Ectodermal cell (in vitro differentiated cells): ENCODE data around the gene CDR2L.
"Not testable (repeated sequence)": the region's sequence is repeated elsewhere in the genome, so short reads cannot be mapped to it uniquely, and the experiment has no call there.

Experiments used
- H3K27ac ChIP-seq: 2 replicates; pipeline ENCODE4 v1.7.0; 2013; ENCODE audit warnings: mild to moderate bottlenecking, low read depth, low read length; ENCODE audit not compliant: insufficient read depth, poor library complexity, severe bottlenecking
- H3K27me3 ChIP-seq: 2 replicates; pipeline ENCODE4 v1.7.0; 2013; ENCODE audit warnings: mild to moderate bottlenecking, low read length; ENCODE audit not compliant: insufficient read depth, control insufficient read depth, poor library complexity, severe bottlenecking
- H3K36me3 ChIP-seq: one replicate; pipeline ENCODE4 v1.7.0; 2013; ENCODE audit warnings: low read length; ENCODE audit not compliant: control insufficient read depth, insufficient read depth
- H3K4me1 ChIP-seq: one replicate; pipeline ENCODE4 v1.7.0; 2013; ENCODE audit warnings: low read length; ENCODE audit not compliant: control insufficient read depth, insufficient read depth
- H3K4me3 ChIP-seq: 2 replicates; pipeline ENCODE4 v1.7.0; 2013; ENCODE audit warnings: low read depth, low read length, control low read depth; ENCODE audit not compliant: insufficient read depth
- H3K9me3 ChIP-seq: 2 replicates; pipeline ENCODE4 v1.7.0; 2013; ENCODE audit warnings: mild to moderate bottlenecking, low read length, moderate library complexity; ENCODE audit not compliant: control insufficient read depth
- WGBS, 2 experiments: methylation state at CpG; one replicate each; pipeline ENCODE4 v1.1.7; 2013; ENCODE audit warnings: missing lambda C conversion rate in 2 of 2; 5-methylcytosine and 5-hydroxymethylcytosine counted together

CDR2L gene

DNA sequence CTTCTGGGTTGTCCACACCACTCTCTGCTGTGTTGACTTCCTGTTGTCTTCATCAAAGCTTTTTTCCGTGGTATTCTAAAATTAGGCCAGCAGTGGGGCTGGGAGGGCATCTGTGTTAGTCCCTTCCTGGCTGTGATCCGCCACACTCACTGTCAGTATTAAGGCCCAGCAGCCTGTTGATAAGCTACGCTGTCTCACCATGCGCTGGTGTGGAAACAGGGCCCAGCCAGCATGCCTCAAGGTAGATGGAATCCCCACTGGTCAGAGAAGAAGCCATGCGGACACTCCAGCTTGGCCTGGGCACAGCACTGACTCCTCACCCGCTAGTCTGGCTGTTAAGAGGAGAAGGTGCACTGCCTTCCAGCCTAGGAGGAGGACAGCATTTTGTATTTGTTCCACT, 11.4 kb downstream of the CDR2L start:
- Histone ChIP-seq H3K9me3 (no peaks in the 10 kb centered on the region), H3K27me3 (no peaks in the 10 kb centered on the region), H3K4me3 (no peak overlapping the region), H3K4me1 (no peaks in the 10 kb centered on the region), H3K27ac (no peak overlapping the region), H3K36me3 (peaks cover 21% of the 10 kb centered on the region)
- 94% methylated on average over 6 of the region's 6 CpGs for WGBS, 2 experiments

DNA sequence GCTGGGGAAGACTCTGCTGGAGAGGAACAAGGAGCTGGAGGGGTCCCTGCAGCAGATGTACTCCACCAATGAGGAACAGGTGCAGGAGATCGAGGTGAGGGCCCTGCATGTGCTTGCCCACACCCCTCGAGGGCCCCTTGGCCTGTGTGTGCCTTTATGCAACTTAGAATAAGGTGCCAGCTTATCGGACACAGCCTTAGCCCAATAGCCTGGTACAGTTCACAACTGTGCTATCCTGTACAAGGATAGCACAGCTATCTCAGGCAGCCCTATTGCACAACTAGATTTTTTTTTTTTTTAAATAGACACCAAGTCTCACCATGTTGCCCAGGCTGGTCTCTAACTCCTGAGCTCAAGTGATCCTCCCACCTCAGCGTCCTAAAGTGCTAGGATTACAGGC, 12.1 kb downstream of the CDR2L start:
- Histone ChIP-seq H3K9me3 (no peaks in the 10 kb centered on the region), H3K27me3 (no peaks in the 10 kb centered on the region), H3K27ac (no peak overlapping the region), H3K4me1 (no peaks in the 10 kb centered on the region), H3K4me3 (no peak overlapping the region), H3K36me3 (peaks cover 26% of the 10 kb centered on the region)
- 91 to 92% methylated on average over 4 of the region's 4 CpGs for WGBS, 2 experiments

DNA sequence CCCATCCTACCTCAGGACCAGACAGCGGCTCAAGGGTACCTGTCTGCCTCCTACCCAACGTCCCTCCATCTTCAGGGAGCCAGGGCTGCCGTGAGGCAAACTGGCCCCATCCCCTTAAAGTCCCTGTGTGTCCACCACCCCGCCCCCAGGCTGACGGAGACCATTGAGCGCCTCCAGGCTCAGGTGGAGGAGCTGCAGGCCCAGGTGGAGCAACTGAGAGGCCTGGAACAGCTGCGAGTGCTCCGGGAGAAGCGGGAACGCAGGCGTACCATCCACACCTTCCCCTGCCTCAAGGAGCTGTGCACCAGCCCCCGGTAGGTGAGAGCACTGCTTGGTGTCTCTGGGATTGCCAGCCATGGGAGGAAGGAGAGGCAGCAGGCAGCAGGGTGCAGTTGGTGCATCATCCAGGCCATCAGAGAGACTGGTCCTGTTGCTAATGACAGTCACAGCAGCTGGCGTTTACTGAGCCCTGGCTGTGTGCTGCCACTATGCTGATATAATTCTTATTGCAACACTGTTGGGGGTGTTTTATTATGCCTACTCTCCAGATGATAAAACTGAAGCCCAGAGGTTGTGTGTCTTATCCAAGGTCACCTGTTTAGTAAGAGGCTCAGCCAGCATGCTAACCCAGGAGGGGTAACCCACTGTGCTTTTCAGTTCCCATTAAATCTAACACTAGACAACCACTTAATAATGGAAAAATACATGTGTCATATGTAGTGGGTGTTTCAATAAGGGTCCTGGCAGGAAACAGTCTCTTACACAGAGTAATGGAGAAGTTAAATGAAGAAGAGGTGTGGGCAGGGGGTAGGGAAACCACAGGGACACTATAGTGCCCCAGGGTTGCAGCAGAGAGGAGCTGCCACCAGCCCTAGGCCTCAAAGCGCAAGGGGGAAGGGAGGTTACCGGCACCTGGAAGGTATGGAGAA, 14.7 kb downstream of the CDR2L start:
- Histone ChIP-seq H3K4me1 (no peaks in the 10 kb centered on the region), H3K27ac (no peak overlapping the region), H3K4me3 (no peak overlapping the region), H3K9me3 (no peaks in the 10 kb centered on the region), H3K36me3 (peaks cover 27% of the 10 kb centered on the region), H3K27me3 (no peaks in the 10 kb centered on the region)
- WGBS, 2 experiments = 92 to 95% methylated on average over 15 of the region's 15 CpGs

DNA sequence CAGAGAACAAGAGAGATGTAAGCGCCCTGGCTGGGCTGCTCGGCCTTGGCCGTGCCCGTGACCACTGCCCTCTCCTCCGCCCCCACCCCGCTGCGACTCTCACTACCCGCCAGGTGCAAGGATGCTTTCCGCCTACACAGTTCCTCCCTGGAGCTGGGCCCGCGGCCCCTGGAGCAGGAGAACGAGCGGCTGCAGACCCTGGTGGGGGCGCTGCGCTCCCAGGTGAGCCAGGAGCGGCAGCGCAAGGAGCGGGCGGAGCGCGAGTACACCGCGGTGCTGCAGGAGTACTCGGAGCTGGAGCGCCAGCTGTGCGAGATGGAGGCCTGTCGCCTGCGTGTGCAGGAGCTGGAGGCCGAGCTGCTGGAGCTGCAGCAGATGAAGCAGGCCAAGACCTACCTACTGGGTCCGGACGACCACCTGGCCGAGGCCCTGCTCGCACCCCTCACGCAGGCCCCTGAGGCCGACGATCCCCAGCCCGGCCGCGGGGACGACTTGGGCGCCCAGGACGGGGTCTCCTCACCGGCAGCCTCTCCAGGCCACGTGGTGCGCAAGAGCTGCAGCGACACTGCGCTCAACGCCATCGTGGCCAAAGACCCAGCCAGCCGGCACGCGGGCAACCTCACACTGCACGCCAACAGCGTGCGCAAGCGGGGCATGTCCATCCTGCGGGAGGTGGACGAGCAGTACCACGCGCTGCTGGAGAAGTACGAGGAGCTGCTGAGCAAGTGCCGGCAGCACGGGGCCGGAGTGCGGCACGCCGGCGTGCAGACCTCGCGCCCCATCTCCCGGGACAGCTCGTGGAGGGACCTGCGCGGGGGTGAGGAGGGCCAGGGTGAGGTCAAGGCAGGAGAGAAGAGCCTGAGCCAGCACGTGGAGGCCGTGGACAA, 15.9 kb downstream of the CDR2L start:
- Histone ChIP-seq H3K4me1 (no peaks in the 10 kb centered on the region), H3K9me3 (no peaks in the 10 kb centered on the region), H3K4me3 (no peak overlapping the region), H3K27ac (no peak overlapping the region), H3K27me3 (no peaks in the 10 kb centered on the region), H3K36me3 (peaks cover 27% of the 10 kb centered on the region)
- WGBS, 2 experiments = 94% methylated on average over 76 of the region's 76 CpGs

DNA sequence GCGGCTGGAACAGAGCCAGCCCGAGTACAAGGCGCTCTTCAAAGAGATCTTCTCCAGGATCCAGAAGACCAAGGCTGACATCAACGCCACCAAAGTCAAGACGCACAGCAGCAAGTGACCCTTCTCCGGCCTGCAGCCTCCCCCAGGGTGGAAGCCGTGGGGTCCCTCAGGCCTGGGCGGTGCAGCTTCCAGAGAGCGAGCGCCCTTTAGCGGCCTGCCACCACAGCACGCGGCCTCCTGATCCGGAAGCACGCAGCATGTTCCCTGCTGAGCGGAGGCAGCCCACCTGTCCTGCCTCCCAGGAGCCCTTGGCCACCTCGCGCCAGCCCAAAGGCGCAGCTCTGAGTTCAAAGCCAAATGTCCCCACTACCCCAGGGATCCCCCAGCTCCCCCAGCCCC, 16.5 kb downstream of the CDR2L start:
- H3K4me3 ChIP-seq = no peak overlapping the region
- no peaks in the 10 kb centered on the region for H3K27me3 ChIP-seq
- no peaks in the 10 kb centered on the region for H3K4me1 ChIP-seq
- H3K27ac ChIP-seq = no peak overlapping the region
- H3K36me3 ChIP-seq = peaks cover 27% of the 10 kb centered on the region
- 94 to 95% methylated on average over 19 of the region's 19 CpGs for WGBS, 2 experiments
- H3K9me3 ChIP-seq = no peaks in the 10 kb centered on the region

DNA sequence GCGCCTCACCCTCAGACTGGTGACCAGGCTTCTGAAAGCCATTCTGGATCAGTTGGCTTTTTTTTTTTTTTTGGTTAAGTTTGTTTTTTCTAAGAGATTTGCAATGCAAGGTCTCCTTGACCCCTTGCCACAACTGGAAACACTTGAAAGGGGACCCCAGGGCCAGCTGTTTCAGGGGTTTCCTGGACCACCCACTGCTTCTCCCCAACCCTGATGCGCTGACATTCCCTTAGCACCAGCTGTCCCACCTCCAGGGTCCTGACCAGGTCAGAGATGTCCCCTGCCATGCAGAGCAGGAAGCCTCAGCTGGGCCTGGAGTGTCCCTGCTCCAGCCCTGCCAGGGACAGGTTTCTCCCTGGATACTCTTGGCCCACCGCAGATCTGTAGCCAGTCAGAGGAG, 16.9 kb downstream of the CDR2L start:
- Histone ChIP-seq H3K27ac (no peak overlapping the region), H3K36me3 (peaks cover 27% of the 10 kb centered on the region), H3K4me3 (no peak overlapping the region), H3K4me1 (no peaks in the 10 kb centered on the region), H3K27me3 (no peaks in the 10 kb centered on the region), H3K9me3 (no peaks in the 10 kb centered on the region)
- whole genome bisulfite sequencing, 2 experiments = 92 to 93% methylated on average over 3 of the region's 3 CpGs

DNA sequence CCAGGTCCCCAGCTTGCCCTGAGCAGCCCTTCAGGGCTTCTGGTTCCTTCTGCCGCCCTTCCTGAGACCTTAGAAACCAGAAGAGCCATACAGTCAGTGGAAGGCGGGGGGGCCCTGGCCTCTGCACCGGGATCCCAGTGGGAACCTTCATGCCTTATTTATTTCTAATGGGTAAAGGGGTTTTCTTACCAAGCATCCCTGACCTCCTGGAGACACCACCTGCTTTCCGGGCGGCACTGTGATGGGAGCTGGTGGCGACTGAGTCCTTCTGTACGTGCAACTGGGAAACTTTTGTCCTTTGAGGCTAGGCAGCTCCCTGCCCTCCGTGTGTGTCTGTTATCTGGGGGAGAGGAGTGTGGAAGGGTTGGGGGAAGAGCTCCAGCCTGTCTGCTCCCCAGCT, 17.9 kb downstream of the CDR2L start:
- H3K27ac ChIP-seq = no peak overlapping the region
- WGBS, 2 experiments = 95 to 98% methylated on average over 8 of the region's 8 CpGs
- H3K4me1 ChIP-seq = no peaks in the 10 kb centered on the region
- H3K4me3 ChIP-seq = no peak overlapping the region
- H3K27me3 ChIP-seq = no peaks in the 10 kb centered on the region
- no peaks in the 10 kb centered on the region for H3K9me3 ChIP-seq
- peaks cover 27% of the 10 kb centered on the region for H3K36me3 ChIP-seq

DNA sequence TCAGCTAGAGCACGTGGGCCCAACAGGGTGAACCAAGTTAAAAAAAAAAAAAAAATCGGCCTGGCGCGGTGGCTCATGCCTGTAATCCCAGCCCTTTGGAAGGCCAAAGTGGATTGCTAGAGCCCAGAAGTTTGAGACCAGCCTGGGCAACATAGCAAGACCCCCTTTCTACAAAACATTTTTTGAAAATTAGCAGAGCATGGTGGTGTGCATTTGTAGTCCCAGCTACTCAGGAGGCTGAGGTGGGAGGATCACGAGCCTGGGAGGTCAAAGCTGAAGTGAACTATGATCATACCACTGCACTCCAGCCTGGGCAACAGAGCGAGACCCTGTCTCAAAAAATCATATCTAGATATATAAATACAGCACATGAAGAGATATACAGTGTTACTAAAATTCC, 18.7 kb downstream of the CDR2L start:
- H3K27me3 ChIP-seq, H3K27ac ChIP-seq, H3K4me1 ChIP-seq, H3K9me3 ChIP-seq, H3K4me3 ChIP-seq: not testable (repeated sequence)
- 95 to 96% methylated on average over 5 to 6 of the region's 6 CpGs for WGBS, 2 experiments
- peaks cover 27% of the 10 kb centered on the region for H3K36me3 ChIP-seq

DNA sequence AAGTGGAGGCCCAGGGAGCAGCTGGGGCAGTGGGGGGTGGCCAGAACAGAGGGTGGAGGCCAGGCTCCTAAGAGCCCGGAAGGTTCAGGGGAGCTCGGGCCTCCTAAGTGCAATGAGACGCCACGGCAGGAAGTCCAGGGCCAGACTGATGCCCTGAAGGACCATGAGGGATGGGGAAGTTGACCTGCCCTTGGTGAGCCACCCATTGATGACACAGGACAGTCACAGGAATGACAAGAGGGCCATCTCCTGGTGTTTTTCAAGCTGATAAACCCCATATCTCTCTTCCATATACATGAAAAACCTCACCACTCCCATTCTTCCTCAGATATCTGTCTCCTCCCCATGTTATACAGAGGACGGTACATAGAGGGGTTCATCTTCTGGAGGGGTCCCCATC, 19.2 kb downstream of the CDR2L start:
- Histone ChIP-seq H3K27ac (no peak overlapping the region), H3K4me3 (no peak overlapping the region), H3K36me3 (peaks cover 22% of the 10 kb centered on the region), H3K9me3 (no peaks in the 10 kb centered on the region), H3K27me3 (no peaks in the 10 kb centered on the region), H3K4me1 (peaks cover 3% of the 10 kb centered on the region)
- 92 to 98% methylated on average over 5 of the region's 5 CpGs for WGBS, 2 experiments

DNA sequence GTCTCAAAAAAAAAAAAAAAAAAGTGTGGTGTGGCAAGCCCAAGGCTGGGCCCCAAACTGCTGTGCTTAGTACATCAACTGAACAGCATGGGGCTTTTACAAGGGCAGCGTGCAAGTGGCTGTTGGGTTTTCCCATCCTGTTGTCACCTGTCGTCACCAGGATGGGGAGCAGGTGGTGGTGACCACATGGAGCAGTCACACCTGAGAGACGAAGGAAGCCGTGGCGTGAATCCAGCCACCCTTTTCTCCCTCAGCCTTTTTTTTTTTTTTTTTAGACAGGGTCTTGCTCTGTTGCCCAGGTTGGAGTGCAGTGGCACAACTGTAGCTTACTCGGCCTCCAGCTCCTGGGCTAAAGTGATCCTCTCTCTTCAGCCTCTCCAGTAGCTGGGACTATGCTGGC, 20.9 kb downstream of the CDR2L start:
- Histone ChIP-seq H3K36me3 (peaks cover 6% of the 10 kb centered on the region), H3K4me1 (peaks cover 8% of the 10 kb centered on the region)

More for the DNA sequence above, 20.9 kb downstream of the CDR2L start:
- Histone ChIP-seq H3K4me3 (no peak overlapping the region), H3K27me3 (no peaks in the 10 kb centered on the region), H3K9me3 (no peaks in the 10 kb centered on the region), H3K27ac (no peak overlapping the region)
- 84 to 89% methylated on average over 6 of the region's 6 CpGs for WGBS, 2 experiments
